Ishikawa (cell line): ENCODE measurements around the gene KCNC3.

Experiments used
- CEBPB ChIP-seq: IDR thresholded peaks from 2 replicates; pipeline ENCODE4 v1.6.1; 2012
- CREB1 ChIP-seq: IDR thresholded peaks from 2 replicates; pipeline ENCODE4 v1.6.1; 2012; ENCODE audit warnings: low read depth
- EP300 ChIP-seq: IDR thresholded peaks from 2 replicates; pipeline ENCODE4 v1.6.1; 2012; ENCODE audit warnings: borderline replicate concordance
- FOXM1 ChIP-seq: IDR thresholded peaks from 2 replicates; pipeline ENCODE4 v1.6.1; 2012; ENCODE audit warnings: low read depth, borderline replicate concordance
- MAX ChIP-seq: IDR thresholded peaks from 2 replicates; pipeline ENCODE4 v1.6.1; 2012
- REST ChIP-seq: IDR thresholded peaks from 2 replicates; pipeline ENCODE4 v1.6.1; 2012; ENCODE audit warnings: low read depth, mild to moderate bottlenecking
- TCF12 ChIP-seq: IDR thresholded peaks from 2 replicates; pipeline ENCODE4 v1.6.1; 2012; ENCODE audit warnings: low read depth

- TF ChIP-seq CEBPB: no peak
- no peak for TF ChIP-seq EP300
- no peak for TF ChIP-seq MAX
- no peak for TF ChIP-seq TCF12
- no peak for TF ChIP-seq REST
- TF ChIP-seq CREB1: no peak
- TF ChIP-seq FOXM1: no peak
Measured at GRCh38 chr19:50290775-50291174, 38.4 kb downstream of the KCNC3 start.
